NCI-H2081 (cell line): ENCODE measurements around the gene CYP26A1.

Experiments used
- DNase-seq, 2 experiments: peaks; one replicate each; lab custom pipeline; 2025; lab: John Stamatoyannopoulos, UW

The CYP26A1 gene, protein sequence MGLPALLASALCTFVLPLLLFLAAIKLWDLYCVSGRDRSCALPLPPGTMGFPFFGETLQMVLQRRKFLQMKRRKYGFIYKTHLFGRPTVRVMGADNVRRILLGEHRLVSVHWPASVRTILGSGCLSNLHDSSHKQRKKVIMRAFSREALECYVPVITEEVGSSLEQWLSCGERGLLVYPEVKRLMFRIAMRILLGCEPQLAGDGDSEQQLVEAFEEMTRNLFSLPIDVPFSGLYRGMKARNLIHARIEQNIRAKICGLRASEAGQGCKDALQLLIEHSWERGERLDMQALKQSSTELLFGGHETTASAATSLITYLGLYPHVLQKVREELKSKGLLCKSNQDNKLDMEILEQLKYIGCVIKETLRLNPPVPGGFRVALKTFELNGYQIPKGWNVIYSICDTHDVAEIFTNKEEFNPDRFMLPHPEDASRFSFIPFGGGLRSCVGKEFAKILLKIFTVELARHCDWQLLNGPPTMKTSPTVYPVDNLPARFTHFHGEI

DNA sequence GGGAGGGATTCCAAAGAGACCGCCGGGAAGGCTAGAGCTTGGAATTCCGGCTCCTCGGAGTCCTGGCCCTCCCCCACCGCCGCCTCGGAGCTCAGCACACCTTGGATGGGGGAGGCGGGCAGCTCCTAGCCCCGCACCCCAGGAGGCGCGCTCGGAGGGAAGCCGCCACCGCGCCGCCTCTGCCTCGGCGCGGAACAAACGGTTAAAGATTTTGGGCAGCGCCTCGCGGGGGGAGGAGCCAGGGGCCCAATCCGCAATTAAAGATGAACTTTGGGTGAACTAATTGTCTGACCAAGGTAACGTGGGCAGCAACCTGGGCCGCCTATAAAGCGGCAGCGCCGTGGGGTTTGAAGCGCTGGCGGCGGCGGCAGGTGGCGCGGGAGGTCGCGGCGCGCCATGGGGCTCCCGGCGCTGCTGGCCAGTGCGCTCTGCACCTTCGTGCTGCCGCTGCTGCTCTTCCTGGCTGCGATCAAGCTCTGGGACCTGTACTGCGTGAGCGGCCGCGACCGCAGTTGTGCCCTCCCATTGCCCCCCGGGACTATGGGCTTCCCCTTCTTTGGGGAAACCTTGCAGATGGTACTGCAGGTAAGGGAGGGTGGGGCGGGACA is at the start of gene CYP26A1:
Gene CYP26A1 (plus strand): TSS at position 355 of the 608 bp plus-strand sequence. CDS start 42 bp downstream, at position 397.
- DNase-seq = peak in 1 of 2 experiments; percentile 14

DNA sequence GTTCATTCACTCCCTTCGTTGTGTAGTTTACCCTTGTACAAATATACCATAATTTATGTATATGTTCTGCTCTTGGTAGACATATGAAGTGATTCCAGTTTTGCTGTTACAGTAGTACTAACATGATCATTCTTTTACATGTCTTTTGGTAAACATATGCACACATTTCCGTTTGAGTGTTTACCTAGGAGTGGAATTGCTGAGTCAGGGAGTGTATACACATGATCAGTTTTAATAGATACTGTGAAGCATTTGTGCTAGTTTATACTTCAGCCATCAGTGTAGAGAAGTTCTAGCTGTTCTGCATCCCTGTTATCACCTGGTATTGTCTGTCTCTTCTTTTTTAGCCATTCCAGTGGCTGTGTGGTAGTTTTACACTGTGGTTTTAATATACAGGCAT is 47.6 kb upstream of the CYP26A1 start:
- no peak for DNase-seq

DNA sequence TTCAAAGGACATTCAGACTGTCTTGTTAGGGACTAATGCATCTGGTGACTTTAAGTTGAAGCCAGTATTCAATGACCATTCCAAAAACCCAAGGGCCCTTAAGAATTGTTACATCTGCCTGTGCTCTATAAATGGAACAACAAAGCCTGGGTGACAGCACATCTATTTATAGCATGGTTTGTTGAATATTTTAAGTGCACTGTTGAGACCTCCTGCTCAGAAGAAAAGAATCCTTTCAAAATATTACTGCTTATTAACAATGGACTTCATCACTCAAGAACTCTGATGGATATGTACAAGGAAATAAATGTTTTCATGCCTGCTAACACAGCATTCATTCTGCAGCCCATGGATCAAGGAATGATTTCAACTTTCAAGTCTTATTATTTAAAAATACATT is 46.2 kb upstream of the CYP26A1 start:
- DNase-seq = no peak

DNA sequence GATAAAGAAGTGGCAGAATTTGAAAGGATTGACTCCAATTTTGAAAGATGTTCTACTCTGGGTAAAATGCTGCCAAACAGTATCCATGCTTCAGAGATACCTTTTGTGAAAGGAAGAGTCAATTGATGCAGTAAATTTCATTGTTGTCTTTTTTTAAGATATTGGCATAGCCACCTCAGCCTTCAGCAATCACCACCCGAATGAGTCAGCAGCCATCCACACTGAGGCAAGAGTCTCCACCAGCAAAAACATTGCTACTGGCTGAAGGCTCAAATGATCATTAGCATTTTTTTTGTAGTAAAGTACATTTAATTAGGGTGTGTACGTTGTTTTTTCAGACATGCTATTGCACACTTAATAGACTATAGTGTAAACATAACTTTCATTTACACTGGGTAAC is 44.8 kb upstream of the CYP26A1 start:
- DNase-seq = no peak

DNA sequence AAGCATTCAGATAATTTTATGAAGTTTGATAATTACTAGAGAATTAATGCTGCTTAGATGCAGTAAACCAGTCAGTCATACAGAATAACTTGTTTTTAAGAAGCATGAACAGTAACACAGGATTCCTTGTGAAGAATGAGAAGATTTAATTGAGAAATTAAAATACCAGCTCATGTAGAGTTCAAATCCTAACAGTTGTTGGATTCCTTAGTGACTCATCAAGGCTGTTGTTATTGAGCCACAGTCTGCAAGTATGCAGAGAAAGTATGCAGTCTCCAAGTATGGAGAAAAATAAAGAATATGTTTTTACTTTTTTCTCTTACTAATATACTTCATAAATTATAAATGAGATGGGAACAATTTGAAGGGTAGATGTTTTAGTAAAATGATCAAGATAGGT is 43.3 kb upstream of the CYP26A1 start:
- no peak for DNase-seq

DNA sequence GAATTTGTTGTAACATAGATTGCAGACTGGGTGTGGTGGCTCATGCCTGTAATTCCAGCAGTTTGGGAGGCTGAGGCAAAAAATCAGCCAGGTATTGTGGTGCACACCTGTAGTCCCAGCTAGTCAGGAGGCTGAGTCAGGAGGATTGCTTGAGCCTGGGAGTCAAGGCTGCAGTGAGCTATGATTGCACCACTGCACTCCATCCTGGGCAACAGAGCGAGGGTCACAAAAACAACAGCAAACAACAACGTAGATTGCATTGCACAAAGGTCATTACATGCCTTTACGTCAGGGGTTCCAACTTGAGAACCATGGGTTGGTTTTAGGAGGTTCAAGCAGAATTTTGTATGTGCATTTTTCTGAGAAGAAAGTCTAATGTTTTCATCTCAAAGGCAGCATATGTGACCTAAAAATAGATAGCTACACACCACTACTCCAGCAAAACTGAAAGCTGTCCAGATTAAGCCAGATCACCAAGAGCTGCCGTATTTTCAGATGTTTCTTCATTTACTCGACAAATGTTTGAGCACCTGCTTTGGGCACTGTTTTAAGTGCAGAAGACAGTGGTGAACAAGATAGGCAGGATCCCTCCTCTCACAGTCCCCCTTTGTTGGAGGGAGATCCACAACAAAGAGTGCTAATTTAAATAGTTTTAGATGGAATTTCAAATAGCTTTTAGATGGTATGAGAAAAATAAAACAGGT is 41.4 kb upstream of the CYP26A1 start:
- DNase-seq = no peak

DNA sequence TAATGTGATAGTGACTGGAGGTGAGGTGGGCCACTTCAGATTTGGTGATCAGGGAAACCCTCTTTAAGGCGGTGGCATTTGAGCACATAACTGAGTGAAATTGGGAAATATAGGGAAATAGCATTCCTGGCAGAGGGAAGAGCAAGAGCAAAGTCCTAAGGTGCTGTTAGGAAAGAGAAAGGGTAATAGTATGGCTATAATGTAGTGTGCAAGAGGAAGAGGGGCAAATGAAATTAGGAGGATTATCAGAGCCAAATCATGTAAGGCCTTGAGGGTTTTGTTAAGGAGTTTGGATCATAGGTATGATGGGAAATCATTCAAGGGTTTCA is 40.9 kb upstream of the CYP26A1 start:
- no peak for DNase-seq

DNA sequence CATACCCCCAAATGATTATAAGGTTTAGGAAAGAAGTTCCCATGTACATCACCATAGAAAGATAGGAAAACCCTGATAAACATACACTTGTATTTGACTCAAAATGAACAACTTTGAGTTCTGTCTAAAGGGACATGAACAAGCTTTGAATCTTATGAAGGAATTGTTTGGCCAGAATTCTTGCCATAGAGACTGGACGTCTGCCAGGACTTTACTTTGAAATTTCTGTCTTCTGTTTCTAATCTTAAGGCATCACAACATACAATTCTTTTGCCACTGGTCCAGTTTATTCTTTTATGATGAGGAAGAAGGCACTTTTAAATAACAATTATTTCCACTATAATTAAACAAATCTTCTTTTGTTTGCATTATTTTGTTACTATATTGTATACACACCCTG is 39.3 kb upstream of the CYP26A1 start:
- no peak for DNase-seq

DNA sequence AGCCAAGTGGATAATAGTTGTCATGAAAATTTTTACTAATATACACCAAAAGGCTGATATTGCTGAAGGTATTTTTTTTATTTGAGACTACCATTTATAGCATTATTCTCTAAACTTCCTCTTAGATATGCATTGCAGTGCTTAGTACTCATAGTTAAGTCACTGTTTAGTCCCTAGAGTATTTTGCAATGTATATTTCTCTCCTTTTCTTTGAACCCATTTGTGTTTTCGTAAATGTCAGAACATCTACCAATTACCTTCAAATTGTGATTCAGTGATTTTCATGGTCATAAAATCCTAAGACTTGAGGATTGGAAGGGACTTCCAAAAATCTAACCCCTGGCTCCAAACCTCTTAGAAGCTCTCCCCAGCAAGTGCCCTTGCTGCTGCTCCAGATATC is 34.6 kb upstream of the CYP26A1 start:
- no peak for DNase-seq

DNA sequence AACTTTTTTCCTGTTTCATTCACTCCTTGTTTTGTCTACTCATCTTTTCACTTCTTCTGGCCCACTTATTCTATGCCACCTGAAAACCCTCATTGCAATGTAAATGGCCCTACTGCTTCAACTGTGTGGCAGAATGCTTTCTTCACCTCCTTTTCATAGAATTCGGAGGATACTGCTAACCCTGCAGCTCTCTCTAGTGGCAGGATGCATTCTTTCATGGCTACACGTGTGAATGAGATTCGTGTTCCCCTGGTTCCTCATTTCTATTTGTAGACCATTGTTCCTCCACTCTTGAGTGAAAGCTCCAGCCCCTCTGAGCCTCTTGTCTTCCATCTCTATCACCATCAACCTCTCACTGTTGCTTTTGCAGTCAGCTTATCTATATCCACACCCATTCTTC is 34.0 kb upstream of the CYP26A1 start:
- no peak for DNase-seq

DNA sequence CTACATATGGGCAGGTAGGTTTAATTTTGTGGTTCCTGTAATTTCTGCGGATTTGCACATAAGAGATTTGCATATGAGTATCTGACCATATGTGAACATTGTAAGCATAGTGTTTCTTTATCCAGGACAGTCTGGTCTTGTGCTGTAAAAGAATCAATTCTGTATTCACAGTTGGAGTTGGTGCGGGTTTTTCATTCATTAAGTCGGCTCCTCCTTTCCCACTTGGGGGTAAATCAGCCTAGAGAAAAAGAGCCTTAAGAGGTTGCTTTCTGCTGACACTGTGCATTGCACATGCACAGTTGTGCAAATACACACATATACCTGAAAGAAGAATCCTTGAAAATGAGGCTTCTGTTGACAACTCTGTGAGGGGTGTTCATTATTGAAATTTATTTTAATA is 19.2 kb upstream of the CYP26A1 start:
- DNase-seq = no peak

DNA sequence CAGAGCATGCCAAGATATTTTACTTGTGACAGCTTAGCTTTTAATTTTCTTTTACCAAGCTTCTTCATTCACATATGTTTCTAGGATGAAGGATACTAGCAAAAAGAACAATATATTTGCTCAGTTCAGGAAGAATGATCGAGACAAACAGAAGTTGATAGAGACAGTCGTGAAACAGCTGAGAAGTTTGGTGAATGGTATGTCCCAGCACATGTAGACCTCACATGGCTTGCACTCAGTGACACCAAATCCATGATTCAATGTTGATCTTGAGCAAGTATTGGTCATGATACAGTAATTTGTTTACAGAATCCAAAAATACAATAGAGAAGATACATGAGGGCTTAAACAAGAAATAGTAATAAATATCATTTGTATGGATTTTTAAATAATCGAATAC is 15.6 kb upstream of the CYP26A1 start:
- no peak for DNase-seq

DNA sequence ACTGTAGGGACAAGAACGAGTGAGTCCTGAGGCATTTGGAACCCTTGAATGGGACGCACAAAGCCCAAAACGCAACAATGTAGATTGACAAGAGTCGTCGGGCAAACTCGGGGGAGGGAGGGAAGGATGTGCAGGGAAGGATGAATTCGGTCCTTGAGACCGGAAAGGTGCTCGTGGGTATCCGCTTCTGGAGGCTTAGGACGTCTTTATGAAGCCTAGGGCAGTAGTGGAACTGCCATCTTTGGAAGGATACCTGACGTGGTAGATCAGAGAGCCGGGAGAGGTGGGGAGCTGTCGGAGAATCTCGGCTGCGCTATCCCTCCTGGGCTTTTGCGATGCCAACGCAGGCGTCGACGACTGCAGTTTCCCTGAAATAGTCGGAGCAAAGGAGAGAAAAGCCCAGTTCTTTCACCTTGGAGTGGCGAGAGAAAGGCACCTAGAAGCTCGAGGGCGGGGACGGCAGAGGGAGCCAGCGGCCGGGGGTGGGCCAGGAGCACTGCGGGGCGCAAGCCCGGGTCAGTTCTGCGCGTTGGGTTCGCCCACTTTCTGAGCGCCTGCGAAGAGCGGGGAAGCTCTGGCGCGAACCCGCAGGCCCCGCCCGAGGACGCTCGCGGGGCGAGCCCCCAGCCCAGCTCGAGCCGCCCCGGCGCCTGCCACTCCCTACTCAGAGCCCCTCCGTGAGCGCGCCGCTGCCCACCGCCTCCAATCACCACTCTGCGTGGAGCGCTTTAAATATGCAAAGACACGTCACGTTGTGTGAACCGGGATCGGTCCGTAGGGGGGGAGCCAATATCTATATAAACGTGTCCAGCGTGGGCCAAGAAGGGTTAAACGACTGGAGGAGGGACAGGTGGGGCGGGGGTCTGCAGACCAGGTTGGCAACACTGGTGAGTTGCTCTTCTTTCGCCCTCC is 13.5 kb upstream of the CYP26A1 start, which contains the start of gene CYP26C1:
Gene CYP26C1 (plus strand): TSS at position 824 of the 912 bp plus-strand sequence. CDS start 466 bp downstream, outside the sequence.
- no peak for DNase-seq

DNA sequence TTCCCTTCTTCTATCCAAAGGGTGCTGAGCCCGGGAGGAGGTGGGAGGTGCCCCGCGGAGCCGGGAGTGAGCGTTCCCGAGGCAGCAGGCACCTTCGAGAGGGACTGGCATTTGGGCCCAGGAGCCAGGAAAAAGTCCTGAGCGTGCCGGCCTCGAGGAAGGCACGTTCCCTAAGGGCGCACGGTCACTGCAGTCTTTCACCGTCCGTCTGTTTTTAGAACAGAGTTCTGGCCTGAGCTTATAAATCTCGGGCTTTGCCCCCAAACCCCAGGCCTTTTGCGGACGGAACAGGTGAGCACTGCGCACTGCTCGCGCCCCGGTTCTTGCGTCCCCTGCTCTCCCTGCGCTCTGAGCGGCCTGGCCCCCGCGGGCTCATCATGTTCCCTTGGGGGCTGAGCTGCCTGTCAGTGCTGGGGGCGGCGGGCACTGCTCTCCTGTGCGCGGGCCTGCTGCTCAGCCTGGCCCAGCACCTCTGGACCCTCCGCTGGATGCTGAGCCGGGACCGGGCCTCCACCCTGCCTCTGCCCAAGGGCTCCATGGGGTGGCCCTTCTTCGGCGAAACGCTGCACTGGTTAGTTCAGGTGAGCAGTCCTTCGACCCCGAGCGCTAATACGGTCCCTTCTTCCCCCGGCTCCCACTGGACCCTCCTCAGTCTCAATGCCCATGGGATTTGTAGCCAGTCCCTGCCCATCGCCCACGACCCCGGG is 12.7 kb upstream of the CYP26A1 start:
- DNase-seq = no peak

DNA sequence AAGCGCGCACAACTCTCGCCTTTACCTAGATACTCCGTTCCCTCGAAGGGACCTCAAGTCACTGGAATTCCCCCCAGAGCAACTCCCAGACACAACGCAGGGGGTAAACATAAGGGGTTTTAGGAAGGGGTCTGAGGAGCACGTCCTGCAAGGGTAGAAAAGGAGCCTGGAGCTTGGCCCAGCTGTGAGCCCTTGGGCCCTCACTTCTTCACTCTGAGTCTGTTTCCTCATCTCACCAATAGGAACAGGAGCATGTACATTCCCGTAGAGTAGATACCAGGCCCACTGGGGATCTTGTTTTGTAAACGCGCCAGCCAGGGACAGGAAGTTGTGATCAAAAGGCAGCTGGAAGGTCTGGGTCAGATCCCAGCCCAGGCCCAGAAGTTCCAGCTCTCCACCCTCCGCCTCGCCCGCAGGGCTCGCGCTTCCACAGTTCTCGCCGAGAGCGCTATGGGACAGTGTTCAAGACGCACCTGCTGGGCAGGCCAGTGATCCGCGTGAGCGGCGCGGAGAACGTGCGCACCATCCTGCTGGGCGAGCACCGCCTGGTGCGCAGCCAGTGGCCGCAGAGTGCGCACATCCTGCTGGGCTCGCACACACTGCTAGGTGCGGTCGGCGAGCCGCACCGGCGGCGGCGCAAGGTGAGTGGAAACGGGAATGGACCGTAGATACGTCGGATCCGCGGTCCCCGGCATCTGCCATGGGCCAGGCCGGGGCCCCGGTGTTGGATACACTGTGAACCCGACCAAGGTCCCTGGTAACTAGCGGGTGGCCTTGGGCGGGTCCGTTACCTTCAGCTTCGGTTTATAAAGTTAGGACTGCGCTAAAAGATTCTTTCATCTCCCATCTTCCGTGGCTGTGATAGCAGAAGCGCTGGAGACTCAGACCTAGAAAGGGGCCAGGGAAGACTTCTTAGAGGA is 11.8 kb upstream of the CYP26A1 start:
- DNase-seq = no peak

DNA sequence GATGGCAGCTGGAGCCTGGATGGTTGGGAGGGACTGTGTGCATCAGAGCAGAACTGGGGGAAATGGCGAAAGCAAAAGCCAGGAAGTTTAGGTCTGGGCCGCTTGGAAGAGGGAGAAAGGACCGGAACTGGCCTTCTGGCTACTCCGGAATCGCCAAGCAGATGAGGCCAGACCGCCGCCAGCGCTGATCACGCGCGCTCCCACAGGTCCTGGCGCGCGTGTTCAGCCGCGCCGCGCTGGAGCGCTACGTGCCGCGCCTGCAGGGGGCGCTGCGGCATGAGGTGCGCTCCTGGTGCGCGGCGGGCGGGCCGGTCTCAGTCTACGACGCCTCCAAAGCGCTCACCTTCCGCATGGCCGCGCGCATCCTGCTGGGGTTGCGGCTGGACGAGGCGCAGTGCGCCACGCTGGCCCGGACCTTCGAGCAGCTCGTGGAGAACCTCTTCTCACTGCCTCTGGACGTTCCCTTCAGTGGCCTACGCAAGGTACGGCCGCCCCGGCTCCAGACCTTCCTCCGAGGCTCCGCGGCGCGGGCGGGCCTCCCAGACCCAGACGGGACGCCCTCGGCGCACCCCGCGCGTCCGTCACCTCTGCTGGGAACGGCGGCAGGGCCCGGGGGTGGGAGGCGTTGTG is 11.1 kb upstream of the CYP26A1 start:
- no peak for DNase-seq

DNA sequence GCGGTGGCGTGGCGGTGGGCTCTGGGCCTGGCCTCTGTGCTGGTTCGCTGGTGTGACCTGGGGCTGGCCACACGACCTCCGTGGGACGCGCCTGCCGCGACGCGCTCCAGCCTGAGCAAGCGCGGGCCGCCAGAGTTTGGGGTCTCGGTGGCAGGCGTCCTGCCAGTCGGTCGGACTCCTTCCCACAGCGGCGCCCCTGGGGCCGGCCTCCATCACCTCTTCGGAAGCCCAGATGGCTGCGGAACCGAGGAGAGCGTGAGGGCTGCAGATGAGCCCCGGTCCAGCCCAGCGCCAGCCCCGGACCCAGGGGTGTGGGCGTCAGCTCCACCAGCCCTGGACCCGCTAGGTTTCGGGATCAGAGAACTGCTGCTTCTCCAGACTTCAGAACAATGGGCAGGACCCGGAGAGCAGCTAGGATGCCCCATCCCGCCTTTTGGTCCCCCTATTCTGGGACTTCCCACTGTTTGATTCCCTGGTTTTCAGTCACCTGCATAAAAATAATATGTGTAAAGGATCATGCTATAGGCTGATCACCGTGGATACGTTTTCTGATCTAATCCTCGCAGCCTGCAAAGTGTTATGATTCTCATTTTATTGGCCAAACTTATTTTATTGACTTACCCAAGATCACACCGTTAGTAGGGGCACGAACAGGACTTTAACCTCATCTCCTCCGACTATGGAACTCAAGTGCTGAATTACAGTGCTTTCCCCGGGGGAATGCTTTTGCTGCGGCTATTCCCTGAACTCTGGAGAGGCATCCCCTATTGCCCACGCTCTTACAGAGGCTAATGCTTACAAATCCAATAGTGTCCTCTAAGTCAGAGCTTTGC is 10.3 kb upstream of the CYP26A1 start:
- no peak for DNase-seq

DNA sequence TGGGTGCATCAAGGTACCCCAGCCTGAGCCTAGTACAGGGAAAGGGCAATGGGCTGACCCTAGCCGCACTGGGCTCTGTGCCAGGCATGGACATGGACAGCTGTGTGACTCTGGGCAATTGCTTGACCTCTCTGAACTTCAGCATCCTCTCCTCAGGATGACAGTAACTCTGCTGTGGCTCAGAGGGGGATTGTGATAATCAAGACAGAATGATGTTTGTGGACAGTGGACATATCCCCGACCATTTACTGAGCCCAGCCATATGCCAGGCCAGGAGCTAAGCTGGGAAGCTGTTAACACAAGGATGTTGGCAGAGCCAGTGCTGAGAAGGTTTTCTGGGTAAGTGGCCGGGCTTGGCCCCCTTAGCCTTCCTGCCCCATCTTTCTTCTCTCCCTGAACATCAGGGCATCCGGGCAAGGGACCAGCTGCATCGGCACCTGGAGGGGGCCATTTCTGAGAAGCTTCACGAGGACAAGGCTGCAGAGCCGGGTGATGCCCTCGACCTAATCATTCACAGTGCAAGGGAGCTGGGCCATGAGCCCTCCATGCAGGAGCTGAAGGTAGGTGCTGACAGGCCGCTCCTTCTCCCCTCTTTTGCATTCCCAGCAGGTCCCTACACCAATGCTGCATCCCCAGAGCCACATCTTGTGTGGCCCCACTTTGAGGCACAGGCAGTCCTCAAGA is 9.6 kb upstream of the CYP26A1 start:
- no peak for DNase-seq
